Fibroblast of lung (primary cell): ENCODE data around the gene TCHP.

Source experiments
- EZH2 ChIP-seq: IDR thresholded peaks from 2 replicates; pipeline ENCODE4 v1.5.1; 2012; ENCODE audit warnings: low read length, control low read depth, mild to moderate bottlenecking; ENCODE audit errors: missing control alignments
- TF ChIP-seq, protein P1 (sequence below), 2 donors: IDR thresholded peaks in 1 of 2; conservative IDR thresholded peaks in 1 of 2; 1 replicate in 1 of 2; 2 replicates in 1 of 2; pipeline ENCODE4 v1.5.1; 2011 to 2012; ENCODE audit warnings: low read length in 2 of 2, control low read depth in 1 of 2, inconsistent platforms in 1 of 2, low read depth in 1 of 2, mild to moderate bottlenecking in 1 of 2

DNA sequence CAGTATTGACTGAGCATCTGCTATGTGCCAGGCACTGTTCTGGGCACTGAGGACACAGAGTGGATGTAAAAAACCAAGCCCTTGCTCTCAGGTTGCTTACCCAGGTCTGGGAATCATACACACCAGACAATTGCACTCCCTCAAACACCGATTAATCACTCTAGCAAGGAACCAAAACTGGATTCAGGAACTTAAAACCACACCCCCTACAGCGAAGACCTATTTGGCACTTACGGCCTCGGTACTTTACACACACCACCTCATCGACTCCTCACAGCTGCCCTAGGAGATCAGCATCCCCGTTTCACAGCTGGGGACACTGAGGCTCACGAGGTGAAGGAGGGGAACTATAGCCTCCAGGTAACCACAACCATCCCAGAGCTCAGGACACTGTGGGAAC lies 21.3 kb upstream of the TCHP start:
- TF ChIP-seq, protein P1, sequence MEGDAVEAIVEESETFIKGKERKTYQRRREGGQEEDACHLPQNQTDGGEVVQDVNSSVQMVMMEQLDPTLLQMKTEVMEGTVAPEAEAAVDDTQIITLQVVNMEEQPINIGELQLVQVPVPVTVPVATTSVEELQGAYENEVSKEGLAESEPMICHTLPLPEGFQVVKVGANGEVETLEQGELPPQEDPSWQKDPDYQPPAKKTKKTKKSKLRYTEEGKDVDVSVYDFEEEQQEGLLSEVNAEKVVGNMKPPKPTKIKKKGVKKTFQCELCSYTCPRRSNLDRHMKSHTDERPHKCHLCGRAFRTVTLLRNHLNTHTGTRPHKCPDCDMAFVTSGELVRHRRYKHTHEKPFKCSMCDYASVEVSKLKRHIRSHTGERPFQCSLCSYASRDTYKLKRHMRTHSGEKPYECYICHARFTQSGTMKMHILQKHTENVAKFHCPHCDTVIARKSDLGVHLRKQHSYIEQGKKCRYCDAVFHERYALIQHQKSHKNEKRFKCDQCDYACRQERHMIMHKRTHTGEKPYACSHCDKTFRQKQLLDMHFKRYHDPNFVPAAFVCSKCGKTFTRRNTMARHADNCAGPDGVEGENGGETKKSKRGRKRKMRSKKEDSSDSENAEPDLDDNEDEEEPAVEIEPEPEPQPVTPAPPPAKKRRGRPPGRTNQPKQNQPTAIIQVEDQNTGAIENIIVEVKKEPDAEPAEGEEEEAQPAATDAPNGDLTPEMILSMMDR (conservative IDR thresholded peaks at IDR 0.05 in 1 of 2, IDR thresholded peaks at IDR 0.05 in 1 of 2; ENCODE audit: low read depth in 1 of 2, low read length in 2 of 2) = no peak
- no peak for TF ChIP-seq EZH2
